Stimulated activated CD8-positive, alpha-beta memory T cell treated with anti-CD3 and anti-CD28 coated beads, Interleukin-12 subunit alpha, Interleukin-12 subunit beta, amount 100 ng/mL, for 24 hours (primary cell): ENCODE measurements around the gene ASB3.
"Not testable (repeated sequence)": the region's sequence is repeated elsewhere in the genome, so short reads cannot be mapped to it uniquely, and the experiment has no call there.

Experiments
- DNase-seq: peaks from one replicate; pipeline ENCODE4 v3.0.0-alpha.2; 2020; ENCODE audit errors: extremely low read depth

ASB3 gene

GRCh38 chr2:53737091-53737490 lies 49.7 kb downstream of the ASB3 start:
- no peak for DNase-seq

- DNase-seq, result no peak
Observed at GRCh38 chr2:53729143-53729762, 57.5 kb downstream of the ASB3 start.

GRCh38 chr2:53727921-53728320 lies 58.8 kb downstream of the ASB3 start:
- DNase-seq, result no peak

DNA sequence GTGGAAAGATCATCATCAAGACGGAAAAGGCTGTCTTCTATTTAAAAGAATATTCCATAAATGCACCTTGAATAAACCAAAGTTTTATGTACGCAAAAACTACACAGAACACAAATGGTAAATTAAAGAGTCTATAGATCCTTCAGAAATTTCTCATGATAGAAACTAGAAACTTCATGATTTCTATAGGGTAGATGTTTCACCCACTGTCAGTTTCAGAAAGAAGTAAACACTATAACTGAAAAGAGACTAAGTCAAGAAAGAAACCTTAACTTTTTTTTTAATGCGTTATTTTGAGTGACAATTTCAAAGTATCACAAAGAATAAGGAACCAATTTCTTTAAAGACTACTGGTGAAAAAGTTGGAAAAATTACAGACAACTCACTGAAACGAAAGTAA lies 61.1 kb downstream of the ASB3 start:
- no peak for DNase-seq

- no peak for DNase-seq
Observed at GRCh38 chr2:53724536-53724935, 62.2 kb downstream of the ASB3 start.

DNA sequence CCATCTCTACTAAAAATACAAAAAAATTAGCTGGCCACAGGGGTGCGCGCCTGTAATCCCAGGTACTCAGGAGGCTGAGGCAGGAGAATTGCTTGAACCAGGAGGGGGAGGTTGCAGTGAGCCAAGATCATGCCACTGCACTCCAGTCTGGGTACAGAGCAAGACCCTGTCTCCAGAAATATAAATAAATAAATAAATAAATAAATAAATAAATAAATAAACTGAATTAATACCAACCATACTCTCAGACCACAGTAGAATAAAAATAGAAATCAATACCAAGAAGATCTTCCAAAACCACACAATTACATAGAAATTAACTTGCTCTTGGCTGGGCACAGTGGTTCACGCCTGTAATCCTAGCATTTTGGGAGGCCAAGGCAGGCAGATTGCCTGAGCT lies 65.8 kb downstream of the ASB3 start:
- DNase-seq, result not testable (repeated sequence)

DNA sequence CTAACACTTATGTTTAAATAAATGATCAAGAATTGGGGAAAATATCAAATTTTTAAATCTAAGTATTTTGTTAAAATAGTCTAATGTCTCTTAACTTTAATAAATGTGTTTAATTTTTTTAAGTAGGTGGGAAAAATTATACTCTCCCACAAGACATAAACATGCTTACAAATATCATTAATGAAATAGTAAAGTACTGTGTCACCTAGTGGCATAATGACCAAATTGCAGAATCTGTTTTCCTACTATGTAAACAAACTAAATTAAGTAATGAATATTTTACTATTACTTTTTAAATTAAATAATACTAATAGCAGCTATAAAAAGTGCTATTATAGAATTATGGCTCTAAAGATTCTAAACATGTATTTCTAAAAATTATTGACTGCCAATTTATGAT lies 71.2 kb downstream of the ASB3 start:
- no peak for DNase-seq

- no peak for DNase-seq
Observed at GRCh38 chr2:53711271-53711780, 75.4 kb downstream of the ASB3 start.

DNA sequence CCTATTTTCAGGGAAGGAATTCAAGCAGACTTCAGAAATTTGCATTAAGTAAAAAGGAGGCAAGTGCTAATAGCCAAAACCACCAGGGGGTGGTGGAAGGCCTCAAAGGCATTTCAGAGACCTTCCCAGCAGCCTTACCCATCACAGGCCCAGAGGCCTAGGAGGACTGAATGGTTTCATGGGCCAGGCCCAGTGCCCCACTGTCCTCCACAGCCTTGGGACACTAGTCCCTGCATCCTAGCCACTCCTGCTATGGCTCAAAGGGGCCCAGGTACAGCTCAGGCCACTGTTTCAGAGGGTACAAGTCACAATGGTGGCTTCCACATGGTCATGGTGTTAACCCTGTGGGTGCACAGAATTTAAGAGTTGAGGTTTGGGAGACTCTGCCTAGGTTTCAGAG lies 77.8 kb downstream of the ASB3 start:
- no peak for DNase-seq

DNA sequence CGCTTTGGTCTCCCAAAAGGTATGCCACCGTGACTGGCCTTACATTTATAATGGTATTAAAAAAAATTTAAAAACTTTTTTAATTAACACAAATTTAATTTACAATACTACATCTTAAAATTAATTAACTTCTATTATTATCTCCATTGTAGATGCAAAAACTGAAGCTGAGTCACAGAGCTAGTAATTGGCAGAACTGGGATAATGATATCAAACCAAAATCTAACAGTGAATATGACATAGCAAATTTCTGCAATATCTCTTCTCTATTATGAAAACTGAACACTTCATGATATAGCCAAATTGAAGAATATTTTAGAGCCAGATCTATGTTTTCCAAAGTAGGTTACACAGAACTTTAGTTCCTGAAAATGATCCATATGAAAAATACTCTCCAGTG lies 85.5 kb downstream of the ASB3 start:
- no peak for DNase-seq

DNA sequence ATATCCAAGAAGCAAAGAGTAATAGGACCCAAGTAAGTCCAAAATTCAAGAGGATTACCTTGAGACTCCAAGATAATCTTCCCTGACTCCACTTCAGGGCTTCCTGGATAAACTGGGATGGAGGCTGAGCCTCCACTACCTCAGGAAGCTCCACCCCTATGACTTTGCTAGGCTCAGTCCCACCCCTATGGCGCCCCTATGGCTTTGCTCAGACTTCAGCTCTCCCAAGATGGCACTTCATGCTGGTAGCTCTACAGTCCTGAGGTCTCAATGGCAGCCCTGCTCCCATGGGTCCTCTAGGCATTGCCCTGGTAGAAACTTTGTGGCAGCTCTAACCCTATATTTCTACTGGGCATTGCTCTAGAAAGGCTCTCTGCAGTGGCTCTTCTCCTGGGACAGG lies 89.1 kb downstream of the ASB3 start:
- DNase-seq, result no peak

DNA sequence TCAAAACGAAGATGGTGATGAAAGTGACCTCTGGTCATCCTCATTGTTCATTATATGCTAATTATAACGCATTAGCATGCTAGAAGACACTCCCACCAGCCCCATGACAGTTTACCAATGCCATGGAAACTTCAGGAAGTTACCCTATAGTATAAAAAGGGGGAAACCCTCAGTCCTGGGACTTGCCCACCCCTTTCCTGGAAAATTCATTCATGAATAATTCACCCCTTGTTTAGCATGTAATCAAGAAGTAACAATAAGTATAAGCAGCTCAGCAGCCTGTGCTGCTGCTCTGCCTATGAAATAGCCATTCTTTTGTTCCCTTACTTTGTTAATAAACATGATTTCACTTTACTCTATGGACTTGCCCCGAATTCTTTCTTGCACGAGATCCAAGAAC lies 89.7 kb downstream of the ASB3 start:
- no peak for DNase-seq

- no peak for DNase-seq
Observed at GRCh38 chr2:53695575-53695974, 91.2 kb downstream of the ASB3 start.

GRCh38 chr2:53694096-53694771 lies 92.5 kb downstream of the ASB3 start:
- DNase-seq, result no peak

GRCh38 chr2:53690876-53691275 lies 95.9 kb downstream of the ASB3 start:
- no peak for DNase-seq

GRCh38 chr2:53672881-53673522 lies 113.8 kb downstream of the ASB3 start:
- DNase-seq, result no peak

GRCh38 chr2:53670331-53670730 lies 116.4 kb downstream of the ASB3 start:
- no peak for DNase-seq

DNA sequence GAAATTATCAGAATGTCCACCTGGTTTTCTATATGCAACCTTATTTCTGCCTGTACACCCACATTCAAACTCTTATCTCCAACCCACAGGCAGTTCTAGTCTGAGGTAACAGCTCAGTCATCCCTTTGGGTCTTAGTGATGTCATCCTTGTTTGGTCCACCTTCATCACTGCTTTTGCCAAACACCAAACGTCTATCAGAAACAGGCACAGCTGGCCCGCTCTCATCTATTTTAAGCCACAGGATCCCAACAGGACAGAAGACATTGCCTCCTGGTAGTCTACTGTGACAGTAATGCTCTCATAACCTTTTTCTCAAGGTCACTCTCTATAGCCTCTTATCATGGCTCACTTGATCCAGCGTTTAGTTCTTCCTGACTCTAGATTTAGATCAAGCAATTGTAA lies 118.1 kb downstream of the ASB3 start:
- no peak for DNase-seq

DNA sequence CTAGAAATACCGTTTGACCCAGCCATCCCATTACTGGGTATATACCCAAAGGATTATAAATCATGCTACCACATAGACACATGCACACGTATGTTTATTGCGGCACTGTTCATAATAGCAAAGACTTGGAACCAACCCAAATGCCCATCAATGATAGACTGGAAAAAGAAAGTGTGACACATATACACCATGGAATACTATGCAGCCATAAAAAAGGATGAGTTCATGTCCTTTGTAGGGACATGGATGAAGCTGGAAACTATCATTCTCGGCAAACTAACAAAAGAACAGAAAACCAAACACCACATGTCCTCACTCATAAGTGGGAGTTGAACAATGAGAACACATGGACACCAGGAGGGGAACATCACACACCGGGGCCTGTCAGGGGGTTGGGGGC lies 119.6 kb downstream of the ASB3 start:
- not testable (repeated sequence) for DNase-seq

- DNase-seq, result no peak
Observed at GRCh38 chr2:53660886-53661285, 125.9 kb downstream of the ASB3 start.

GRCh38 chr2:53658474-53658873 lies 128.3 kb downstream of the ASB3 start:
- DNase-seq, result not testable (repeated sequence)

- DNase-seq, result no peak
Observed at GRCh38 chr2:53655256-53655655, 131.5 kb downstream of the ASB3 start.

- DNase-seq, result no peak
Observed at GRCh38 chr2:53654396-53654795, 132.4 kb downstream of the ASB3 start.
